ENCODE data around the gene SLC40A1. TPM values are rescaled to one million over a fixed set of nuclear protein-coding genes. Genes with fewer than 3 reads are reported as not detected.

The SLC40A1 gene
- total RNA-seq, 4 donors from 2014 or later = 34.8 to 227 (median 108) TPM

DNA sequence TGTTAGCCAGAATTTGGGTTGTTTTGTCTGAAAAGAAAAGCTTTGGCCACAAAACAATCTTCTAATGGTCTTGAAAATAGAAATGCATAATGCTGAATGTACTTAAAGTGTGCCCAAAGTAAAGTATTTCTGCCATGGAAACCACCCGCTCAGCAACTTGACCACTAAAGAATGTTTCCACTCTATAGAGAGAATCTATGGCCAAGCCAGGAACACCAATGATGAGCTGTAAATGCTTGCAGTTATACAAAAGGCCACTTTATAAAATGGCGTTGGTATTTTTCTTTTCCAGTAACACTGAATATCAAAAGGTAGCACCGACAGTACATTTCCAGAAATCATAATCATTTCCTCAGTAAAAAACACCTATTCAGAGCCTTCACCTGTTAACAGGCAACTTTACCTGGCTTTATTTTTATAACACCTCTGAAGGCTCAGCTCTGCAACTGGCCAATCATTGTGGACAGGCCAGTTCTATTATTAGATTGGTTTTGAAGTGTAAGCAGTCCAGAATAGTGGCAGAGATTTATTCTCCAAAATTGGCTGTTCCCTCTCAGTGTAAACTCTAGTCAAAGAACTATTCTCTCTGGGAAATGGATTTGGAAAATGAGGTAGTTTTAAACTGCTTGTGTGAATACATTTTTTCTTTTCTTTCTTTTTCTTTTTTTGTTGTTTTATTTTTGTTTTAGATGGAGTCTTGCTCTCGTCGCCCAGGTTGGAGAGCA, 36.1 kb downstream of the SLC40A1 start:
- ATAC-seq (ENCODE audit: low FRiP score) = no peak
- TF ChIP-seq, protein P1, sequence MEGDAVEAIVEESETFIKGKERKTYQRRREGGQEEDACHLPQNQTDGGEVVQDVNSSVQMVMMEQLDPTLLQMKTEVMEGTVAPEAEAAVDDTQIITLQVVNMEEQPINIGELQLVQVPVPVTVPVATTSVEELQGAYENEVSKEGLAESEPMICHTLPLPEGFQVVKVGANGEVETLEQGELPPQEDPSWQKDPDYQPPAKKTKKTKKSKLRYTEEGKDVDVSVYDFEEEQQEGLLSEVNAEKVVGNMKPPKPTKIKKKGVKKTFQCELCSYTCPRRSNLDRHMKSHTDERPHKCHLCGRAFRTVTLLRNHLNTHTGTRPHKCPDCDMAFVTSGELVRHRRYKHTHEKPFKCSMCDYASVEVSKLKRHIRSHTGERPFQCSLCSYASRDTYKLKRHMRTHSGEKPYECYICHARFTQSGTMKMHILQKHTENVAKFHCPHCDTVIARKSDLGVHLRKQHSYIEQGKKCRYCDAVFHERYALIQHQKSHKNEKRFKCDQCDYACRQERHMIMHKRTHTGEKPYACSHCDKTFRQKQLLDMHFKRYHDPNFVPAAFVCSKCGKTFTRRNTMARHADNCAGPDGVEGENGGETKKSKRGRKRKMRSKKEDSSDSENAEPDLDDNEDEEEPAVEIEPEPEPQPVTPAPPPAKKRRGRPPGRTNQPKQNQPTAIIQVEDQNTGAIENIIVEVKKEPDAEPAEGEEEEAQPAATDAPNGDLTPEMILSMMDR (IDR thresholded peaks at IDR 0.05) = no peak
- DNase-seq (ENCODE audit: low spot score) = no peak

DNA sequence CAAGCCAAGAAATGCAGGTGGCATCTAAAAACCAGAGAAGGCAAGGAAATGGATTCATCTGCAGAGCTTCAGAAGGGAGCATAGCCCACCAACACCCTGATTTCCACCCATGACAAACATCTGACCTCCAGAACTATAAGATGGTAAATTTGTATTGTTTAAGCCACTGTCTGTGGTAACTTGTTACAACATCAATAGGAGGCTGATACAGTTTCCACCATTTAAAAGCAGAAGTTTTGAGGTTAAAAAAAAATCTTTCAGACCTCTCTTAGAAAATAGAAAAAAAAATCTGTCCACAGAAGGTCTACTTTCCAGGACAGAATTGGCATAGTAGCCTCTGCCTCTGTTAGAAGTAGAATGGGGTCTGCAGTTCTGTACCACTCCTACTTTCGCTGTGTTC, 37.2 kb downstream of the SLC40A1 start:
- no peak for ATAC-seq (ENCODE audit: low FRiP score)
- no peak for DNase-seq (ENCODE audit: low spot score)
- TF ChIP-seq, protein P1 (IDR thresholded peaks at IDR 0.05) = no peak

DNA sequence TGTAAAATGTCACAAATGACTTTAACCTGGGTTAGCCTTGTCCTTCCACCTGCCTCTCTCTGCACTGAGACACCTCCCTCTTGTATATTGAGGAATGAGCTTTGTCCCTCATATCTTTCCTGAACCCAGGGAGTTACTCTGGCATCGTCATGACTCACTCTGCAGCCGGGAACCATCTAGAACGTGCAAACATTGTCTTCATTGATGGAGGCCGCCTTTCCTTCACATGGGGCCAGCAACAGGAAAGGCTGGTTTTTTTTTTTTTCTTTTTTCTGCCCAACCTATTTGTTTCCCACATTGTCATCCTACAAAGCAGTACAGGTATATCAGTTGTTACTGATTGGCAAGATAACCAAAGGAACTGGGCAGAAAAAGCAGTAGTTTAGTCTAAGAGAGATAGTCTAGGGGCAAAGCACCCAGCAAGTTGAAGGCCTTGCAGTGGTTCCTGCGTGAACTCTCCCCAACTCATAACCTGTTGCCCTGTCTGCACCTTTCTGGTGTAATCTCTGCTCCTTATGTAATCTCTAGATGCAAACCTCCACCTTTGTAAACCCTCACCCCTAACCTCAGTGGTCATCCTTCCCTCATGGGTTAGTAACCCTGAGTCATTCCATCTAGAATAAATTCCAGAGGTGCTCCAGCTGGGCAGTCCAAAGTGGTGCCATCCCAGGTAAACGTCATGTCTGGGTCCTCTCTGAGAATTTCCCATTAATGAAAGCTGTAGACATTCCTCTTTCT, 38.3 kb downstream of the SLC40A1 start:
- ATAC-seq (ENCODE audit: low FRiP score) (peak; percentile 67), DNase-seq (ENCODE audit: low spot score) (no peak)

DNA sequence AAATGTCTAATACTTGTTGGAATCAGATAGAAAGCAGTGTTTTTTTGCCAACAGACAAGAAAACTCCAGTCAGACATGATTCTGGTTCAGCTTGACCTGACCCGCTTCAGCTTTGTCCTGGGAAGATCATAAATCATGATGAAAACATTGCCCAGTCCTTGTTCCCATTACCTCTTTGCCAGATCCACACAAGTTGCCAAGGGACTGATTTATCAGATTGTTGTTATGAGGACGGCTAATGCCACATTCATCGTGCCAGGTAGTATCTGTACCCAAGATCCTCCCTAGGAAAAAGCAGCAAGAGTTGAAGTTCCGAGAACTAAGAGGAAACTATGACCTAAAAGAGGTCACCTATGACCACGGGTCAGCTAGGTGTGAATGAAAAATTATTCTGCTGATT, 39.0 kb downstream of the SLC40A1 start:
- no peak for DNase-seq (ENCODE audit: low spot score)

More for the DNA sequence above, 38.3 kb downstream of the SLC40A1 start:
- TF ChIP-seq, protein P1 (IDR thresholded peaks at IDR 0.05) = no peak

DNA sequence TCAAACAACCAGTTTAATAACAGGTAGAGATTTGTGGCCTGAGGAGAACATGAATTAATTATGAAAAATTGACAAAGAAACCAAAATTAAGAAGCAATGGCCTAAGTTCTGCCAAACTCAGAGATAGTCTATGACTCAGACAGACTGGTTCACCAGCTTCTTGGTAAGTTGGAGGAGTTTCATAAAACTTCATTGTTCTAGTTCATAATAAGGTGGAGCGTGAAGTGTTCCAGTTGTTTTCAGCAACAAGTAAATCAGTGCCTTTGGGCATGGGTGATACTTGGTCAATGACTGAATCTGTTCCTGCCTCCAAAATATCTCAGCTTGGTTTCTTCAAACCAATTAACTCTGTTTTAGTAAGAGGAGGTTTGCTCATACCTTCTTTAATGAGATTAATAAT, 40.0 kb downstream of the SLC40A1 start:
- TF ChIP-seq, protein P1 (IDR thresholded peaks at IDR 0.05) = no peak
- DNase-seq (ENCODE audit: low spot score) (no peak), ATAC-seq (ENCODE audit: low FRiP score) (no peak)

More for the DNA sequence above, 39.0 kb downstream of the SLC40A1 start:
- TF ChIP-seq, protein P1 (IDR thresholded peaks at IDR 0.05) = no peak
- peak; percentile 59 for ATAC-seq (ENCODE audit: low FRiP score)

DNA sequence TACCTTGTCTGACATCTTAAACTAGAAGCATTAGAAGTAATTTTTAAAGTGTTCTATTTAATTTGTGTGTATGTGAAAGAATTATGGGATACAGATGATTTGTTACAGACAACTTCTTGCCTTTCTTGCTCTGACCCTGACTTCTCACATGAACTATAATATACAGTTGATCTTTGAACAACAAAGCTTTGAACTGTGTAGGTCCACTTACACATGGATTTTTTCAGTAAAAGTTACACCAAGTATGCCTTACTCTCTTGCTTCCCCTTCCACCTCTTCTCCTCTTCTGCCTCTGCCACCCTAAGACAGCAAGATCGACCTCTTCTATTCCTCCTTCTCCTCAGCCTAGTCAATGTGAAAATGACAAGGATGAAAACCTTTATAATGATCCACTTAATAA, 42.2 kb downstream of the SLC40A1 start:
- no peak for DNase-seq (ENCODE audit: low spot score)
- TF ChIP-seq, protein P1 (IDR thresholded peaks at IDR 0.05) = no peak
- ATAC-seq (ENCODE audit: low FRiP score) = no peak
